Progenitor cell of endocrine pancreas (in vitro differentiated cells): ENCODE results near the gene SH3PXD2A. TPM values are rescaled to one million over a fixed set of nuclear protein-coding genes. Genes with fewer than 3 reads are reported as not detected.

Experiments
- DNase-seq: peaks from one replicate; pipeline ENCODE4 v3.0.0; 2021; ENCODE audit warnings: low spot score; ENCODE audit not compliant: unreplicated experiment
- H3K27ac Mint-ChIP-seq: 2 replicates; pipeline ENCODE4 v1.8.0; 2021; ENCODE audit warnings: mild to moderate bottlenecking, moderate library complexity, mixed read lengths
- H3K27me3 Mint-ChIP-seq: 2 replicates; pipeline ENCODE4 v1.8.0; 2021; ENCODE audit warnings: mixed read lengths
- H3K36me3 Mint-ChIP-seq: 2 replicates; pipeline ENCODE4 v1.8.0; 2022; ENCODE audit warnings: mixed read lengths; ENCODE audit not compliant: insufficient read depth
- H3K4me1 Mint-ChIP-seq: 2 replicates; pipeline ENCODE4 v1.8.0; 2021; ENCODE audit warnings: low read depth, mixed read lengths
- H3K4me3 Mint-ChIP-seq: 2 replicates; pipeline ENCODE4 v1.8.0; 2021; ENCODE audit warnings: low read depth, mild to moderate bottlenecking, moderate library complexity, mixed read lengths
- H3K9me3 Mint-ChIP-seq: 2 replicates; pipeline ENCODE4 v1.8.0; 2021; ENCODE audit warnings: low read depth, mixed read lengths
- total RNA-seq: library from RNA; stranded (reverse); gene quantifications from 2 replicates; pipeline ENCODE4 v1.2.1, GENCODE V29; 2021
- TF ChIP-seq, protein P1 (sequence below): fragments of 200-600 bp; sonication (generic); IDR thresholded peaks from one replicate; pipeline ENCODE4 v1.5.0; 2021; ENCODE audit warnings: antibody characterized with exemption, mild to moderate bottlenecking; ENCODE audit not compliant: unreplicated experiment

Gene SH3PXD2A
- total RNA-seq, 1 donor from 2014 or later, result 28.0 TPM

GRCh38 chr10:103895411-103896186 lies 40.2 kb upstream of the SH3PXD2A start:
- Mint-ChIP-seq H3K4me1 (peaks cover 25% of the 10 kb centered on the region), H3K27ac (peak overlapping the region; percentile 22), H3K4me3 (no peak overlapping the region), H3K27me3 (no peaks in the 10 kb centered on the region), H3K36me3 (peaks cover 9% of the 10 kb centered on the region), H3K9me3 (no peaks in the 10 kb centered on the region)
- DNase-seq, result no peak
- TF ChIP-seq, protein P1, sequence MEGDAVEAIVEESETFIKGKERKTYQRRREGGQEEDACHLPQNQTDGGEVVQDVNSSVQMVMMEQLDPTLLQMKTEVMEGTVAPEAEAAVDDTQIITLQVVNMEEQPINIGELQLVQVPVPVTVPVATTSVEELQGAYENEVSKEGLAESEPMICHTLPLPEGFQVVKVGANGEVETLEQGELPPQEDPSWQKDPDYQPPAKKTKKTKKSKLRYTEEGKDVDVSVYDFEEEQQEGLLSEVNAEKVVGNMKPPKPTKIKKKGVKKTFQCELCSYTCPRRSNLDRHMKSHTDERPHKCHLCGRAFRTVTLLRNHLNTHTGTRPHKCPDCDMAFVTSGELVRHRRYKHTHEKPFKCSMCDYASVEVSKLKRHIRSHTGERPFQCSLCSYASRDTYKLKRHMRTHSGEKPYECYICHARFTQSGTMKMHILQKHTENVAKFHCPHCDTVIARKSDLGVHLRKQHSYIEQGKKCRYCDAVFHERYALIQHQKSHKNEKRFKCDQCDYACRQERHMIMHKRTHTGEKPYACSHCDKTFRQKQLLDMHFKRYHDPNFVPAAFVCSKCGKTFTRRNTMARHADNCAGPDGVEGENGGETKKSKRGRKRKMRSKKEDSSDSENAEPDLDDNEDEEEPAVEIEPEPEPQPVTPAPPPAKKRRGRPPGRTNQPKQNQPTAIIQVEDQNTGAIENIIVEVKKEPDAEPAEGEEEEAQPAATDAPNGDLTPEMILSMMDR, result no peak

- Mint-ChIP-seq H3K4me1 (peaks cover 34% of the 10 kb centered on the region), H3K4me3 (no peak overlapping the region), H3K9me3 (no peaks in the 10 kb centered on the region), H3K27ac (peak overlapping the region; percentile 4), H3K27me3 (no peaks in the 10 kb centered on the region), H3K36me3 (peaks cover 9% of the 10 kb centered on the region)
- DNase-seq, result no peak
- TF ChIP-seq, protein P1, result no peak
Measured at GRCh38 chr10:103894441-103894864, 39.1 kb upstream of the SH3PXD2A start.

DNA sequence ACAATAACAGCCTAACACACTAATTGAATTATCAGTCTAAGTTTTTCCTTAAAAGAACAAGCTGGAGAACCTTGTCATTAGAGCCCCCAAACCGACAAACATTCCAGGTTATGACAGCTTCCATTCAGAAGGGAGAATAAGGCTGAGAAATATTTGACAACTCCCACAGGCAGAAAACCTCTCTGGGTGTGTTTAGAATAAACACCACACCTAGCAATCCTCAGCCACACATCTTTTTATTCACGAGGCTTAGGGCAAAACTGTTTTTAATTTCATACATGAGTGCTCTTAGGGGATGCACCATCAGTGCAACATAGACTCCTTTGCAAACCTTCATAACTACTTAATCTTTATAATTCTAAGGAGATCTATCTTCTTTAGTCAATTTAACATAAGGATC lies 38.4 kb upstream of the SH3PXD2A start:
- Mint-ChIP-seq H3K36me3 (peaks cover 7% of the 10 kb centered on the region), H3K4me1 (peaks cover 34% of the 10 kb centered on the region), H3K27ac (peak overlapping the region; percentile 6), H3K4me3 (no peak overlapping the region), H3K27me3 (no peaks in the 10 kb centered on the region), H3K9me3 (no peaks in the 10 kb centered on the region)
- TF ChIP-seq, protein P1, result no peak
- no peak for DNase-seq

- TF ChIP-seq, protein P1, result no peak
- H3K9me3 Mint-ChIP-seq, result no peaks in the 10 kb centered on the region
- no peaks in the 10 kb centered on the region for H3K27me3 Mint-ChIP-seq
- H3K4me3 Mint-ChIP-seq, result no peak overlapping the region
- no peak for DNase-seq
- peaks cover 34% of the 10 kb centered on the region for H3K4me1 Mint-ChIP-seq
- no peak overlapping the region for H3K27ac Mint-ChIP-seq
- peaks cover 5% of the 10 kb centered on the region for H3K36me3 Mint-ChIP-seq
Measured at GRCh38 chr10:103892181-103892580, 36.8 kb upstream of the SH3PXD2A start.

GRCh38 chr10:103890688-103891087 lies 35.3 kb upstream of the SH3PXD2A start:
- peaks cover 2% of the 10 kb centered on the region for H3K36me3 Mint-ChIP-seq
- peaks cover 26% of the 10 kb centered on the region for H3K4me1 Mint-ChIP-seq
- H3K9me3 Mint-ChIP-seq, result no peaks in the 10 kb centered on the region
- TF ChIP-seq, protein P1, result no peak
- no peaks in the 10 kb centered on the region for H3K27me3 Mint-ChIP-seq
- no peak overlapping the region for H3K4me3 Mint-ChIP-seq
- peak overlapping the region; percentile 76 for H3K27ac Mint-ChIP-seq
- no peak for DNase-seq
